Activated CD4-positive, alpha-beta T cell treated with anti-CD3 and anti-CD28 coated beads, Interleukin-2, amount 50 U/mL, for 24 hours (primary cell): ENCODE results near the gene UQCR11.

Experiments used
- DNase-seq, 2 donors: peaks; one replicate each; pipeline ENCODE4 v3.0.0-alpha.2; 2020; ENCODE audit warnings: low read depth in 1 of 2, low spot score in 1 of 2

Gene UQCR11

DNA sequence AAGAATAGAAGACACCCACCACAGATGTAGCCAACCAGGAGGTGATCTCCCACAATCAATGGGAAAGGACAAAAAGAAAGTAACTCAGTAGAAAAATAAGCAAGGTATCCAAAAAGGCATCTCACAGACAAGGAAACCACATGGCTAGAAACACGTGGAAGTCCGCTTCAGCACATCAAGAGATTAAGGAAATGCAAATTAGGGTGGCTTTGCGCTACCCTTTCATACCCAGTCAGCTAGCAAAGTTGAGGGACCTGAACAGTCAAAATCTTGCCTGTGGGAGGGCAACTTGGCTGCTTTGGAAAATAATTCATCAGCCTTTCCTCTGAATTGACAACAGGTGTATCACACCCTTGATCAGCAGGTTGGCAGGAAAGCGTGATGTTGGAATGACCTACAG, 11.6 kb upstream of the UQCR11 start:
- no peak for DNase-seq

DNA sequence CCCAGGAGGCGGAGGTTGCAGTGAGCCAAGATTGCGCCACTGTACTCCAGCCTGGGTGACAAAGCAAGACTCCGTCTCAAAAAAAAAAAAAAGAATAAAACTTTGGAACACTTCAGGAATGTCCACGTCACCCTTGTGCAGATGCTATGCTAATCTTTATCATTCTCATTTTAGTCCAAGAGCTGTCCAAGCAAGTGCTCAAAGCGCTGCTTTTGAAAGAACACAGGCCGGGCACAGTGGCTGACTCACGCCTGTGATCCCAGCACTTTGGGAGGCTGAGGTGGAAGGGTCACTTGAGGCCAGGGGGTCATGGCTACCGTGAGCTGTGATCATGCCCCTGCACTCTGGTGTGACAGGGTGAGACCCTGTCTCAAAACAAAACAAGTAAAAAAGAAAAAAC, 11.1 kb upstream of the UQCR11 start:
- DNase-seq = no peak

DNA sequence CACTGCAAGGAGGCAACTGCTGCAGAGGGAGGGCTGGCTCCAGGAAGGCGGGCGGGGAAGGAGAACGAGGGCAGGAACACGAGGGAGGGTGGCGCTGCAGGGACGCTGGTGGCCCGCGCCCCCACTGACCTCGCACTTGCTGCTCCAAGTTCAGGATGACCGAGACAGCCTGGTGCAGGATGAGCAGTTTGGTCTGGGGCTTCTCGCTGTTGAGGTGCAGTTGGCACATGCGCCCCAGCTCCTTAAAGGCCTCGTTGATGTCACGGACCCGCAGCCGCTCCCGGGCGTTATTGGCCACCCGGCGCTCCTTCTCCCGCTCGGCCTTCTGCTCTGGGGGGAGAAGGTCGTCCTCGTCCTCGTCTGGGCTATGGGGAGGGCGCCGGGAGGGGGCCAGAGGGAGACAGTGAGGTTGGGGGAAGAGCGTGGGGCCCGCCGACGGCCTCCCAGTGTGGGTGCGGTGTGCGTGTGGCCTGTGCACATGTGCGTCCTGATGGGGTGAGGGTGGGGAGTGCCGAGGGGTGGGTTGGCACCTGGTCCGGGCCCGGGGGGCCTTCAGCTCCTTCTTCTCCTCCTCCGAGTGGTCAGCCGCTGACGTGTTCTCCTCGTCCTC, 10.0 kb upstream of the UQCR11 start:
- DNase-seq = no peak

DNA sequence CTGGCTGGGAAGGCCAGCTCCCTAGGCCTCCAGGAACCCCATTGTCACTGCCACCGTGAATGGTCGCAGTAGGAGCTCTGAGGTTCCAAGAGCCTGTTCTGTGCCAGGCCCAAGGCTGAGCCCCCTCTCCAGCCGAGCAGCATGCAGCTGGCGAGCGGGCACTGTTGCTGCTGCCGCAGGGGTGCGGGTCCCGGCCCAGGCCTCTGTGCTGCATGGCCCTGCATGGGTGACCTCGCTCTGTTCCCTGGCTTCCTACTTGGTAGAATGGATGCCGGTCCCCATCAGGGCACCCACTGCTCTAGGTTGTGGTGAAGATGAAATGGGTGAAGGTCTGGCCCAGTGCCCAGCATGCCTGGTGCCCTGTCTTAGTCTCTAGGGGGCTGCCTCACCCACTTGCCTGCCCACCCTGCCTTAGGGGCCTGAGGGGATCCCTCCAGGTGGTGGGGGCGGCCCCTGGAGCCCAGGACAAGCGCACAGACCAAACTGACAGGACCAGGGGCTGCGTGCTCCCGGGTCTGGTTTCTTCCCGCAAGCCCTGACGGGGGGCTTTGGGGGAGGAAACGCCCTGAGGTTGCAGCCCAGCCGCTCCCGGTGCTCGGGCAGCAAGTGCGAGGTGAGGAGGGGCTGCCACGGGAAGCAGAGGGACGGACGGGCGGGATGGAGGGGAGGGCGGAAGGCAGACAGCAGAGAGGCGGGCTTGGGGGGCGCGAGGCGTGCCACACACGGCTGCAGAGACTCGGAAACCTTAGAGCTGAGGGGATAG, 8.7 kb upstream of the UQCR11 start:
- DNase-seq = no peak

DNA sequence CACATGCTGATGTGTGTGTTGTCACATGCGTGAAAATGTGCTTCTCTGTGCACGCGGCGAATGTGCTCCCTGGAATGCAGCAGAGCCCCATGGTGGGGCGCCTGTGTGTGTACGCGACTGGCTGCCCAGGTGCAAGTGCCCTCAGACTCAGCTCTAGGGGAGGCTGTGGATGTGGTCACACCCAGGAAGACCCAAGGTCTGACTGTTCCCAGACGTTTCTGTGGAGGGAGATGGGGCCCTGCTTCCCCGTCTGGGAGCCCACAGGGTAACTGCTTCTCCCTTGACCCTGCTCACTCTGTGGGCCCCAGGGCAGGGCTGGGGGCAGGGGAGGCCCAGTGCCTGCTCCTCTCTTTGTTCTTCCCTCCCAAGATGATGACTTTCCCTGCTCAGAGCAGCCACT, 7.9 kb upstream of the UQCR11 start:
- DNase-seq = no peak

DNA sequence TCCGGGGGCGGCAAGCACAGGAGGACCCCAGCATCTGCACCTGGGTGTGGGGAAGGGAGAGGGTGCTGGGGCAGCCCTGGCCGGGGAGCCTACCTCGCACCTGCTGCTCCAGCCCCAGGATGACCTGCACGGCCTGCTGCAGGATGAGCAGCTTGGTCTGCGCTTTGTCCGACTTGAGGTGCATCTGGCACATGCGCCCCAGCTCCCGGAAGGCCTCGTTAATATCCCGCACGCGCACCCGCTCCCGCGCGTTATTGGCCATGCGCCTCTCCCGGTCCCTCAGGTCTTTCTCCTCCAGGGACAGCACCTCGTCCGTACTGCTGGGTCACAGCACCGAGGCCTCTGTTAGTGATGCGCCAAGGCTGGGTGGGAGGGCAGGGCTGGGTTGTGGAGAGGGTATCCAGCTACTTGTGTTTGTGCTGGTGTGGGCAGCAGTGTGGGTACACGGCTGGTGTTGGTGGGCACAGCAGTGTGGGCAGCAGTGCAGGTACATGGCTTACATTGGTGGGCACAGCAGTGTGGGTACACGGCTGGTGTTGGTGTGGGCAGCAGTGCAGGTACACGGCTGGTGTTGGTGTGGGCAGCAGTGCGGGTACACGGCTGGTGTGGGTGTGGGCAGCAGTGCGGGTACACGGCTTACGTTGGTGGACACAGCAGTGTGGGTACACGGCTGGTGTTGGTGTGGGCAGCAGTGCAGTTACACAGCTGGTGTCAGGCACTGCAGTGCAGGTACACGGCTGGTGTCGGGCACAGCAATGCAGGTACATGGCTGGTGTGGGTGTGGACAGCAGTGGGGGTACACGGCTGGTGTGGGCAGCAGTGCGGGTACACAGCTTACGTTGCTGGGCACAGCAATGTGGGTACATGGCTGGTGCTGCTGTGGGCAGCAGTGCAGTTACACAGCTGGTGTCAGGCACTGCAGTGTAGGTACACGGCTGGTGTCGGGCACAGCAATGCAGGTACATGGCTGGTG, 7.1 kb upstream of the UQCR11 start:
- DNase-seq = no peak

DNA sequence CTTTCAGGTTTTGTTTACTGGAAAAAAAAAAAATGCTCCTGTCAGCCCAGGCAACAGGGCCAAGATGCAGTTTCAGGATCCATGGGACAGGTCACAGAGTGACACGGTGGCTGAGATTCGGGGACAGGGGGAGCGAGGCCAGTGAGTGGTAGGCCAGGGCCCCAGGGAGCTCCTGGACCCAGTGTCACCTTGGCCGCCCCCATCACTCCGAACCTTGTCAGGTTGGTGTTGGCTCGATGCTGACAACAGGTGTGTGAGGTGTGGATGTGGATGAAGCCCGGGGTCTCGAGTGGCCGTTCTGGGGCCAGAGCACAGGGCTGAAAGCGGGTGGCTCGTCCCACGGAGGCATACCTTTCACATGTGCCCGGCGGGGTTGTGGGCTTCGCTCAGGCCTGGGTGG, 6.1 kb upstream of the UQCR11 start:
- DNase-seq = no peak

DNA sequence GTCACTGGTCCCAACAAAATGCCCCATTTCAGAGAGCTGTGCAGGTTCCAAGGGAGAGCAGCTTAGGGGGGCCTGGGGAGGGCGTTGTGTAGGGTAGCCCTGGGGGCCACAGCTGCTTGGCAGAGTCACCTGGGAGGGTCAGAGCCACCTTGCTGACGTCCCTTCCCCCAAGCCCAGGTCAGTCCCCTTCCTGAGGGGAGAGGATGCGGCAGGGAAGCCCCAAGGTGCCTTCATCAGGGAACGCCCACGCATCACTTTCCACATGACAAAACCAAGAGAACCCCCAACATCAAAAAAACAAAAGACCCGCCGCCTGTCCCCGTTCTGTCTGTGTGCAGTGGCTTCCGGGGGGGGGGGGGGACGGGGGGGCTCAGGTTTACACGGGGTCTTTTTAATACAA, 5.3 kb upstream of the UQCR11 start:
- DNase-seq = no peak

DNA sequence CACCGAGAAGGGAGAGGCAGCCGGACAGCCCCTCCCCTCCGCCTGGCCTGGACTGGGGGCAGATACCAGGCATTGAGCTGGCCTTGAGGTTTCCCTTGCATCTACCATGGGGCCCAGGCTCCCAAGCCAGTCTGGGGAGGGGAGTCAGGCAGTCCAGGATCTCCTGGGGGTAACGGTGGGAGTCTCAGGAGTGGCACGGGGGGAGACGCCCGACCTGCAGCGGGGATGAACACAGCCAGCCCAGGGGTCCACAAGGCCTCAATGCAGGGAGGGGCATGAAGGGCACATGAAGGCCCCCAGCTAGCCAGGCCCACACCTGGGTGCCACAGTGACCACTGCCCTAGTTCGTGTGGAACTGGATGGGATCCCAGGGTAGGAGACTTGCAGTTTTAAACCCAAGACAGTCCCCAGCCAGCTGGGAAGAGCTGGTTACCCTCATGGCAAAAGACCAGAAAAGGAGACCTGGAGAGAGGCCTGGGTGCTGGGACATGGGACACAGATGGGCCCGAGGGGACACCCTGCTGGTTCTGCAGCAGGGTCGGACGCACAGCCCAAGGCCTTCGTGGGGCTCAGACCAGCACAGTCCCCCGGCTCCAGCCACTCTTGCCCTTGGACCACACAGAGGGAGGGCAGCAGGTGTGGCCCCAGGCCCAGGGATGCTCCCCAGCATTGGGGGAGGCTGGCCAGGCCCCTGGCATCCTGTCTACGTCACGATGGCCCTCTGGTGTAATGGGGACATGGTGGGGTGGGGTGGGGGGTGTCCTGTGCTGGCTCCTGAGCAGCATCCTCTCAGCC, 4.6 kb upstream of the UQCR11 start:
- DNase-seq = no peak

DNA sequence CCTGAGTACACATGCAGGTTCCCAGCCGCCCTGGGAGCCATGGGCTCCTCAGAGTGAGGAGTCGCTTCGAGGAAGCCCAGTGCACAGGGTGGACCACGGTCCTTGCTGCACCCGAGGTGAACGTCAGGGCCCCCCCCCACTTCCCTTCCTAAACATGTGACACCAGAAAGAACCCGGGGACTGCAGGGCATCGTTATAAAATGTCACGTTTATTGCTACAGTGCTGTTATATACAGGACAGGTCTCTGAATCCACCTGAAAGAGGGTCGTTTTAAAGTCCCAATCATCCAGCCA, 3.8 kb upstream of the UQCR11 start:
- no peak for DNase-seq

DNA sequence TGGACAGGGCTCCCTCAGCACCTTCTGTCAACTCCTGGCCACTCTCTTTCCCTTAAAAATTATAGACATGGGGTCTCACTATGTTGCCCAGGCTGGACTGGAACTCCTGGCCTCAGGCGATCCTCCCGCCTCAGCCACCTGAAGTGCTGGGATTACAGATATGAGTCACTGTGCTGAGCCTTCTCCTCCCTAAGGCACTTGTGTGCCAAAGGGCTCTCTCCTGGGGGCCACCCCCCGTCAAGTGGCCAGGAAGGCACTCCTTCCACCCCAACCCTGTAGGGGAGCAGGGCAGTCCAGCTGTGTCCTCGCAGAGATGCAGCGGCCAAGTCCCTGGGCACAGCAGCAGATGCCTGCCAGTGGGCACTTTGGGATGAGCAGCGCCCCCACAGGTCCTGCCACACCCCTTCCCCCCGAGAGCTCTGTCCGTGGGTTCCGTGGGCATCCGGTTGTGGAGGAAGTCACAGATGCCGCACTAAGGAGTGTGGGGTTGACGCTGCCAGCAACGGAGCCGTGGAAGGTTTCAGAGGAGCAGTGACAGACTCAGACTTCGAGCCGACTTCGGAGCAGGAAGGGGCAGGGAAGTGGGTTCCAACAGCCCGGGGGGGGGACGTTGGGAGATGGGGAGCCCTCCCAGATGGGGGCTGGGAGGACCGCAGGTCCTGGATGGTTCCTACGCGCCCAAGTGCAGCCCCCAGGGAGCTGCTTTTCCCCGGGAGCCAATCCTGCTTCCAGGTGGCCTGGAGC, 3.3 kb upstream of the UQCR11 start:
- DNase-seq = peak in 1 of 2 donors; percentile 9

DNA sequence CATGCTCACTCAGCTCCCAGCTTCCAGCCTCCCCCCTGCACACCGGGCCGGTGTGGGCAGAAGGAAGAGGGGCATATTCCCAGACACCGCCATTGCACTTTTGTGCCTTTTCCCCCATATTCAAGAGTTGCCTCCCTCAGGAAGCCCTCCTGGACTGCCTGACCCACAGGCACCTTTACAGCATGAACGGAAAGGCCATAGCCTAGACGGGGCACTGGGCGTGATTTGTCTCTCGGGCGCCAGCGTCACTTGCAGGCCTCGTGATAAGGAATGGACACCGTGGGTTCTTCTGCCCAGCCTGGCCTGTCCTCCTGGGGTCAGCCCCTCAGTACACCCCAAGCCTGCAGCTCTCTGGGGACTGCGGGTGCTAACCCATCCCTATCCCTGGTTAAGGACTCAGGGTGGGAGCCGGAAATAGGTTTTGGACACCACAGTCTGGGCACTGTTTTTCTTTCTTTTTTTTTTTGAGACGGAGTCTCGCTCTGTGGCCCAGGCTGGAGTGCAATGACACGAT, 933 bp upstream of the UQCR11 start:
- no peak for DNase-seq

DNA sequence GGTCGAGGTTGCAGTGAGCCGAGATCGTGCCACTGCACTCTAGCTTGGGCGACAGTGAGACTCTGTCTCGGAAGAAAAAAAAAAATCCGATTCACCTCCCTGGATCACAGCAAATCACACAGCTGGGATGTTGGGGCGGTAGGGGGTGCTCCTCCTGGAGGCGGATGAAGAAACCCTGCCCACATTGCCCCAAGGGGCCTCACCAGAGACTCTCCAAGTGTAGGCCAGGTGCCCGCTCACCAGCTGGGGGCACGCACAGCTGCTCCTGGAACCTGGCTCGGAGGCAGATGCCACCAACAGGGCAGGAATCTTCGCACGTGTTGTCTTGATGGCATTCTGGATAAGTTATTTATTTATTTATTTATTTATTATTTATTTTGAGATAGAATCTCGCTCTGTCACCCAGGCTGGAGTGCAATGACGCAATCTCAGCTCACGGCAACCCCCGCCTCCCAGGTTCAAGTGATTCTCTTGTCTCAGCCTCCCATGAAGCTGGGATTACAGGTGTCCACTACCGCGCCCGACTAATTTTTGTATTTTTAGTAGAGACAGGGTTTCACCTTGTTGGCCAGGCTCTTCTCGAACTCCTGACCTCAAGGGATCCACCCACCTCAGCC, 3.1 kb downstream of the UQCR11 start:
- DNase-seq = no peak

DNA sequence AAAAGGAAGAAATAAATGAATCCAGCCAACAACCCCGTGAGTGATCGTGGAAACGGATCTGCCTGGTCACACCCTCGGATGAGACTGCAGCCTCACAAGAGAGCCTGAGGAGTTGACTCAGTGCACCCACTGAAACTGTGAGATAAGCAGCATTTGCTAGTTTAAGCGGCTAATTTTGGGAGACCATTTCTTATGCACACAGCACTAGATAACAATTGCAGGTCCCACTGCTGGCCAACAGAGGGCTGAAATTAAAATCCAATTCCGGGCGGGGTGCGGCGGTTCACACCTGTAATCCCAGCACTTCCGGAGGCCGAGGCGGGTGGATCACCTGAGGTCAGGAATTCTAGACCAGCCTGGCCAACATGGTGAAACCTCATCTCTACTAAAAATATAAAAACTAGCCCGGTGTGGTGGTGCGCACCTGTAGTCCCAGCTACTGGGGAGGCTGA, 3.6 kb downstream of the UQCR11 start:
- DNase-seq = no peak

DNA sequence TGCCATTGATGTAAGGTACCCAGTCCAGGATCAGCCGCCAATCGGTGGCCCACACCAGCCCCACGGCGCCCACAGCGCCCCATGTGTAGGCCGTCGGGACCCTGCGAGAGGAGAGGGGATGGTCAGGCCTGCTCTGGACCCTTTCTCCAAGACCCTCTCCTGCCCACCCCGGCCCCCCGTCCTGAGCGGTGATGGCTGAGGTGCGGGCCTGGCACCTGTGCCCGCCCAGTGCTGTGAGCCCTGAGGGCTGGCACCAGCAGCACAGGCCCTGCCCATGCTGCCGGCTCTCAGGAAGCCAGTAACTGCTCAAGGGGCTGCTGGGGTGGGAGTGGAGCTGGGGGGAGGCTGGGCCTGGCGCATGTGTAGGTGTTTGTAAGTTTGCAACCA, 5.8 kb downstream of the UQCR11 start:
- DNase-seq = no peak

DNA sequence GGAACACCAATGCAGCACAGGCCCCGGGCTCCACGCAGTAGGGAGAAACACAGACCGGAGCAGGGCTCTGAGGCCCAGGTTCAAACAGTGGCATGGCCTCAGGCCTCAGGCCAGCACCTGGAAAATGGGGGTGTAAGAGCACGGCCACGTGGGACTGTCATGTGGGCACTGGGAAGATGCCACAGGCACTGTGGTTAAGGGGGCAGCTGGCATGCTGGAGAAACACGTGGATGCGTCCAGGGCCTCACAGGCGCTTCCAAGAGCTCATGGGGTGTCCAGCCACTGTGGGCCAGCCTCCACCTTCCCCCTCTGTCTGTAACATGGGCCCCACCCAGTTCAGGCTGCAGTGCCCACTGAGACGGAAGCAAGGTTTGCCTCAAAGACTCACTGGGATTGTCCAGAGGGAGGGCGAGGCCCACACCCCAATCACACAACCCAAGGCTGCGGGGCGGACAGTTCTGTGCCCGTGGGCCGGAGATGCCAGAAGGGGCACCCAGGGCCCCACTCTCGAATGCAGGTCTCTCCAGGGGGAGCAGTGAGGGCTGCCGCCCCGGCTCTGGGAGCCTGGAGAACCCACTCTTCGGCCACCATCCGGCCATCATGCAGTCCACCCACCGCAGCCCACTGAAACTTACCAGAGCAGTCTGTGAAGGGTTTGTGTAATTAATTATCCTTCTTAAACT, 6.3 kb downstream of the UQCR11 start:
- DNase-seq = no peak

DNA sequence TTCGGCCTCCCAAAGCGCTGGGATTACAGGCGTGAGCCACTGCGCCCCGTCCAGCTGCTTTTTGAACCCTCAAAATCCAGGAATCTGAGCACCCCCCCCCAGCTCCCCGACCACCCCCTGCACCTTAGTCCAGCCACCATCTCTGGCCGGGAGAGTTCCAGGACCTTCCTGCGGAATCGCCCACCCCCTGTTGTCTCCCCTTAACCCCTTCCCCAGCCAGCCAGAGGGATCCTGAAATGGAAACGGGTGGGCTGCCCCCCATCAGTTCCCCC, 11.8 kb downstream of the UQCR11 start:
- DNase-seq = no peak

DNA sequence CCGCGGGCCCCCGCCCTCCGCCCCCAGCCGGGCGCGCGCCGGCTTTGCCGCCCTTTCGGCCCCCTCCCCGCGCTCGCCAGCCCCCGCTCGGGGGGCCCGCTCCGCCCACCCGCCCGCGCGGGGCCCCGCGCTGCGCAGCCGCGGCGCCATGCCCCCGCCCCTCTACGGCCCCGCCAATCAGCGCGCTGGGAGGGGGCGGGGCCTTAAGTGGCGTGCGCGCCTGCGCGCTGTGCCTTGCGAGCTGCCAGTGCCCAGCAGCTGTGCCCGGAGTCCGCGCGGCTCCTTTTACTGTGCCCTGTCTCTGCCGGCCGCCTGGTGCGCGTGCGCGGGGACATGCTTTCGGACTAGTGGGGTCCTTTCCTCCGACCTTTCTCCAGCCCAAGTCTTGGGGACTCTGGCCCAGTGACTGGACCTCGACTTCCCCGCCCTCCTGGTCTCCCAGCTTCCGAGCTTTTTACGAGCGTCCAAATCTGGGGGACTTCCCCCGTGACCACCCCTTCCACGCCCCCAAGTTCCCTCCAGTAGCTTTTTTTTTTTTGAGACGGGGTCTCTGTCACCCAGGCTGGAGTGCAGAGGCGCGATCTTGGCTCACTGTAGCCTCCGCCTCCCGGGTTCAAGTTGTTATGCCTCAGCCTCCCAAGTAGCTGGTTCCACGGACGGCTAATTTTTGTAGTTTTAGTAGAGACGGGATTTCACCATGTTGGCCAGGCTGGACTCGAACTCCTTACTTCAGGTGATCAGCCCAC, 12.3 kb downstream of the UQCR11 start, which contains the start of gene MBD3:
MBD3 (minus strand) TSS at position 111 of the 746 bp plus-strand sequence. CDS start 234 bp downstream, outside the sequence.
- DNase-seq = peak; percentile 73 to 75
